ENCODE results near the gene CARD19. TPM values are rescaled to one million over a fixed set of nuclear protein-coding genes. Genes with fewer than 3 reads are reported as not detected.

The CARD19 gene
- total and polyA plus RNA-seq, 2 experiments from 2014 or later, result 36.8 to 48.3 TPM

DNA sequence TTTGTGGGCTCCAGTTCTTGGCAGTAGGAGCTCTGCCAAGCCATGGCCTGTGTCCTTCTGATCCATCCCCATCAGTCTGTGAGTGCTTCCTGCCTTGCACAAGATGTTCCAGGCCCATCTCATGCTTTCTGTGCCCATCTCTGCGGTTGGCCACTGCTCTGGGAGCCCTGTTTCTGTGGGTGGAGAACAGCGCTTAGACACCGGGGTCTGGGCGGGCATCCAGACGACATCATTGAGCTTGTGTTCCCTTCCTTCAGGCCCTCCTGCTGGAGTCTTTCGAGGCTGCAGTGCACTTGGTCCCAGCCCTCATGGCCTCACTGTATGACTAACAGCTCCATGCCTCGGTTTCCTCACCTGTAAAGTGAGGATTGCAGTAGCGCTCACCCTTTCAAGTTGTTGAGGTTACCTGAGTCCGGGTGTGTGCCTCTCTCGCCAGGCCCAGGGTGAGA is 14.9 kb upstream of the CARD19 start:
- no peaks in the 10 kb centered on the region for H3K4me1 ChIP-seq (ENCODE audit: insufficient read depth)
- H2AFZ ChIP-seq, result no peak overlapping the region
- H3K4me2 ChIP-seq, result no peak overlapping the region
- H3K79me2 ChIP-seq (replicated peaks; ENCODE audit: insufficient read depth), result no peaks in the 10 kb centered on the region
- H3K4me3 ChIP-seq, result no peak overlapping the region
- Mint-ChIP-seq H3K27me3 (ENCODE audit: insufficient read depth, low read depth, poor library complexity) (peaks cover 4% of the 10 kb centered on the region), H3K27ac (no peak overlapping the region), H3K4me3 (no peak overlapping the region), H3K4me1 (peaks cover 4% of the 10 kb centered on the region; the same call in 1 of the 3 replicates), H3K36me3 (ENCODE audit: low read depth) (peaks cover 6% of the 10 kb centered on the region), H3K9me3 (peaks cover 6% of the 10 kb centered on the region; the same call in 2 of the 3 replicates)
- H3K36me3 ChIP-seq (ENCODE audit: insufficient read depth), result no peaks in the 10 kb centered on the region; the same call in 1 of the 2 replicates
- no peaks in the 10 kb centered on the region for H3F3A ChIP-seq (replicated peaks; ENCODE audit: low read depth)
- ATAC-seq (no peak), DNase-seq (ENCODE audit: low spot score) (no peak)
- H3K27me3 ChIP-seq (ENCODE audit: insufficient read depth), result no peaks in the 10 kb centered on the region
- H4K20me1 ChIP-seq (replicated peaks; ENCODE audit: insufficient read depth), result no peaks in the 10 kb centered on the region
- TF ChIP-seq EZH2 (IDR thresholded peaks at IDR 0.05; ENCODE audit: low read depth, unreplicated experiment) (no peak), STAT1 (IDR thresholded peaks at IDR 0.05; ENCODE audit: unreplicated experiment) (no peak), NANOG (IDR thresholded peaks at IDR 0.05; ENCODE audit: borderline replicate concordance) (no peak), JUNB (IDR thresholded peaks at IDR 0.05; ENCODE audit: unreplicated experiment) (no peak), POLR2AphosphoS5 (IDR thresholded peaks at IDR 0.05; ENCODE audit: low read depth) (no peak), ZNF331 (CRISPR knock-in tag; IDR thresholded peaks at IDR 0.05; ENCODE audit: low read depth) (no peak), ZNF114 (CRISPR knock-in tag; IDR thresholded peaks at IDR 0.05) (no peak)
- TF ChIP-seq, protein P1, sequence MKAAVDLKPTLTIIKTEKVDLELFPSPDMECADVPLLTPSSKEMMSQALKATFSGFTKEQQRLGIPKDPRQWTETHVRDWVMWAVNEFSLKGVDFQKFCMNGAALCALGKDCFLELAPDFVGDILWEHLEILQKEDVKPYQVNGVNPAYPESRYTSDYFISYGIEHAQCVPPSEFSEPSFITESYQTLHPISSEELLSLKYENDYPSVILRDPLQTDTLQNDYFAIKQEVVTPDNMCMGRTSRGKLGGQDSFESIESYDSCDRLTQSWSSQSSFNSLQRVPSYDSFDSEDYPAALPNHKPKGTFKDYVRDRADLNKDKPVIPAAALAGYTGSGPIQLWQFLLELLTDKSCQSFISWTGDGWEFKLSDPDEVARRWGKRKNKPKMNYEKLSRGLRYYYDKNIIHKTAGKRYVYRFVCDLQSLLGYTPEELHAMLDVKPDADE (IDR thresholded peaks at IDR 0.05), result no peak
- H3K27ac ChIP-seq (ENCODE audit: low read depth), result no peak overlapping the region
- no peaks in the 10 kb centered on the region for H3K9me2 ChIP-seq (ENCODE audit: insufficient read depth)

DNA sequence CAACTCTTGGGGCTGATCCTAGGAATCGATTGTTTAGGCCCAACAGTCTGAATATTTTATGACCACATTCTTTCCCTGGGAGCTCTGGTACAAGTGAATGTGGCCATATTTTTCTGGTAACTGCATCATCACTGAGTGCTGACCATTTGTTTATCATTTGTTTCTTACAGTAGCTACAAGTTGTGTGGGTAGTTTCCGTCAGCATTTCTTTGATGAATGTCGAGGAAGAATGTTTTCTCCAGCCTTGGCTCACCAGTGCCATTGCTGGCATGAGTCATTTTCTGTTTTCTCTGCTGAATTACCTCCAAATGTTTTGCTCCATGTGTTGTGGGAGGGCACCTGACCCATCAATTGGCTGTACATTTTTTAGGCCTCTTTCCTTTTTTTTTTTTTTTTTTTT is 14.1 kb upstream of the CARD19 start:
- no peaks in the 10 kb centered on the region; the same call in 1 of the 2 replicates for H3K36me3 ChIP-seq (ENCODE audit: insufficient read depth)
- no peak overlapping the region for H2AFZ ChIP-seq
- peaks cover 7% of the 10 kb centered on the region for H3K27me3 Mint-ChIP-seq (ENCODE audit: insufficient read depth, low read depth, poor library complexity)
- H3K4me2 ChIP-seq, result no peak overlapping the region
- no peak overlapping the region for H3K4me3 ChIP-seq
- H3K4me1 Mint-ChIP-seq, result peaks cover 4% of the 10 kb centered on the region; the same call in 1 of the 3 replicates
- no peak overlapping the region for H3K27ac ChIP-seq (ENCODE audit: low read depth)
- no peak for DNase-seq (ENCODE audit: low spot score)
- no peaks in the 10 kb centered on the region for H4K20me1 ChIP-seq (replicated peaks; ENCODE audit: insufficient read depth)
- H3K9me2 ChIP-seq (ENCODE audit: insufficient read depth), result no peaks in the 10 kb centered on the region
- peaks cover 10% of the 10 kb centered on the region for H3K36me3 Mint-ChIP-seq (ENCODE audit: low read depth)
- no peak for ATAC-seq
- H3K4me1 ChIP-seq (ENCODE audit: insufficient read depth), result no peaks in the 10 kb centered on the region
- no peaks in the 10 kb centered on the region for H3K27me3 ChIP-seq (ENCODE audit: insufficient read depth)
- no peaks in the 10 kb centered on the region for H3F3A ChIP-seq (replicated peaks; ENCODE audit: low read depth)
- no peaks in the 10 kb centered on the region for H3K79me2 ChIP-seq (replicated peaks; ENCODE audit: insufficient read depth)
- H3K4me3 Mint-ChIP-seq, result no peak overlapping the region
- H3K27ac Mint-ChIP-seq, result no peak overlapping the region
- H3K9me3 Mint-ChIP-seq, result peaks cover 10% of the 10 kb centered on the region; the same call in 2 of the 3 replicates
- TF ChIP-seq POLR2AphosphoS5 (IDR thresholded peaks at IDR 0.05; ENCODE audit: low read depth), result no peak
- TF ChIP-seq, protein P1 (IDR thresholded peaks at IDR 0.05), result no peak
- no peak for TF ChIP-seq CREB1 (CRISPR knock-in tag; IDR thresholded peaks at IDR 0.05; ENCODE audit: low read depth)
- TF ChIP-seq EZH2phosphoT487 (IDR thresholded peaks at IDR 0.05; ENCODE audit: unreplicated experiment), result no peak
- TF ChIP-seq, protein P2, sequence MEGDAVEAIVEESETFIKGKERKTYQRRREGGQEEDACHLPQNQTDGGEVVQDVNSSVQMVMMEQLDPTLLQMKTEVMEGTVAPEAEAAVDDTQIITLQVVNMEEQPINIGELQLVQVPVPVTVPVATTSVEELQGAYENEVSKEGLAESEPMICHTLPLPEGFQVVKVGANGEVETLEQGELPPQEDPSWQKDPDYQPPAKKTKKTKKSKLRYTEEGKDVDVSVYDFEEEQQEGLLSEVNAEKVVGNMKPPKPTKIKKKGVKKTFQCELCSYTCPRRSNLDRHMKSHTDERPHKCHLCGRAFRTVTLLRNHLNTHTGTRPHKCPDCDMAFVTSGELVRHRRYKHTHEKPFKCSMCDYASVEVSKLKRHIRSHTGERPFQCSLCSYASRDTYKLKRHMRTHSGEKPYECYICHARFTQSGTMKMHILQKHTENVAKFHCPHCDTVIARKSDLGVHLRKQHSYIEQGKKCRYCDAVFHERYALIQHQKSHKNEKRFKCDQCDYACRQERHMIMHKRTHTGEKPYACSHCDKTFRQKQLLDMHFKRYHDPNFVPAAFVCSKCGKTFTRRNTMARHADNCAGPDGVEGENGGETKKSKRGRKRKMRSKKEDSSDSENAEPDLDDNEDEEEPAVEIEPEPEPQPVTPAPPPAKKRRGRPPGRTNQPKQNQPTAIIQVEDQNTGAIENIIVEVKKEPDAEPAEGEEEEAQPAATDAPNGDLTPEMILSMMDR (conservative IDR thresholded peaks at IDR 0.05; ENCODE audit: low read depth in 2 of 2), result no peak
- no peak for TF ChIP-seq NANOG (IDR thresholded peaks at IDR 0.05; ENCODE audit: borderline replicate concordance)
- no peak for TF ChIP-seq ZNF114 (CRISPR knock-in tag; IDR thresholded peaks at IDR 0.05)
- TF ChIP-seq EZH2 (IDR thresholded peaks at IDR 0.05; ENCODE audit: low read depth, unreplicated experiment), result no peak
- no peak for TF ChIP-seq ZNF331 (CRISPR knock-in tag; IDR thresholded peaks at IDR 0.05; ENCODE audit: low read depth)
- no peak for TF ChIP-seq JUNB (IDR thresholded peaks at IDR 0.05; ENCODE audit: unreplicated experiment)
